Body of pancreas (tissue), 4 donors: ENCODE results near the gene GRB2. TPM values are rescaled to one million over a fixed set of nuclear protein-coding genes. Genes with fewer than 3 reads are reported as not detected.
A peak's percentile ranks its signal among the peaks of the same experiment; 100 is the strongest.
"Not testable (repeated sequence)": the region's sequence is repeated elsewhere in the genome, so short reads cannot be mapped to it uniquely, and the experiment has no call there.

ENCODE experiments used
- ATAC-seq: fragments of 150-250 bp; one replicate; pipeline ENCODE4 v1.9.1; 2016
- DNase-seq, 4 donors: peaks; one replicate each; pipeline ENCODE4 v3.0.0-alpha.2; 2019
- H3K27ac ChIP-seq, 4 donors: fragments of 200-600 bp; sonication (generic); 1 replicate in 3 of 4; 2 replicates in 1 of 4; pipeline versions ENCODE4 v1.5.1 to v1.6.1; 2016 to 2019; ENCODE audit warnings: mild to moderate bottlenecking in 1 of 4, mixed read lengths in 1 of 4, moderate library complexity in 1 of 4
- H3K27me3 ChIP-seq, 2 donors: fragments of 200-600 bp; sonication (generic); one replicate each; pipeline ENCODE4 v1.6.0; 2016; ENCODE audit warnings: mild to moderate bottlenecking in 1 of 2
- H3K36me3 ChIP-seq, 2 donors: fragments of 200-600 bp; sonication (generic); replicated peaks in 1 of 2; 2 replicates each; pipeline ENCODE4 v1.5.1; 2016; ENCODE audit warnings: low read depth in 2 of 2; ENCODE audit not compliant: insufficient read depth in 1 of 2
- H3K4me1 ChIP-seq: fragments of 200-600 bp; sonication (generic); one replicate; pipeline ENCODE4 v1.6.0; 2016
- H3K4me3 ChIP-seq, 2 donors: fragments of 200-600 bp; sonication (generic); 1 replicate in 1 of 2; 2 replicates in 1 of 2; pipeline ENCODE4 v1.5.1; 2016 to 2019
- H3K9me3 ChIP-seq, 3 donors: fragments of 200-600 bp; sonication (generic); 1 replicate in 2 of 3; 2 replicates in 1 of 3; pipeline ENCODE4 v1.5.1; 2016
- POLR2A ChIP-seq, 3 donors: fragments of 450-650 bp; IDR thresholded peaks; one replicate each; pipeline ENCODE4 v1.6.1; 2016; ENCODE audit warnings: antibody characterized with exemption in 3 of 3, mild to moderate bottlenecking in 2 of 3
- whole genome bisulfite sequencing, 2 donors: methylation state at CpG; one replicate each; pipeline ENCODE4 v1.1.5; 2017; 5-methylcytosine and 5-hydroxymethylcytosine counted together
- intact Hi-C: fragments of 100-400 bp; cut with DNase I; formaldehyde crosslinking; loops from one replicate; pipeline ENCODE4 v1.15.1; 2023
- total RNA-seq, 2 donors: library from RNA; depleted of rRNA; stranded (reverse); fragments of >200 nt; gene quantifications; one replicate each; pipeline ENCODE4 v1.1.0, GENCODE V29; 2016
- TF ChIP-seq, protein P1 (sequence below), 7 experiments: fragments of 450-650 bp in 4 of 7; fragments of 200-600 bp in 3 of 7; sonication (generic) in 3 of 7; IDR thresholded peaks; one replicate each; pipeline ENCODE4 v1.5.1; 2016 to 2019; ENCODE audit warnings: antibody characterized with exemption in 7 of 7

The GRB2 gene
- total RNA-seq, 2 donors from 2014 or later: 51.9 to 118 TPM

- 65 to 77% methylated on average over 3 of the region's 3 CpGs for WGBS, 2 donors
- intact Hi-C loops: no loop called here
- Histone ChIP-seq H3K4me1 (no peaks in the 10 kb centered on the region), H3K27ac (no peak overlapping the region), H3K27me3 (no peaks in the 10 kb centered on the region), H3K9me3 (no peaks in the 10 kb centered on the region), H3K36me3 (no peaks in the 10 kb centered on the region), H3K4me3 (no peak overlapping the region)
- TF ChIP-seq, protein P1, sequence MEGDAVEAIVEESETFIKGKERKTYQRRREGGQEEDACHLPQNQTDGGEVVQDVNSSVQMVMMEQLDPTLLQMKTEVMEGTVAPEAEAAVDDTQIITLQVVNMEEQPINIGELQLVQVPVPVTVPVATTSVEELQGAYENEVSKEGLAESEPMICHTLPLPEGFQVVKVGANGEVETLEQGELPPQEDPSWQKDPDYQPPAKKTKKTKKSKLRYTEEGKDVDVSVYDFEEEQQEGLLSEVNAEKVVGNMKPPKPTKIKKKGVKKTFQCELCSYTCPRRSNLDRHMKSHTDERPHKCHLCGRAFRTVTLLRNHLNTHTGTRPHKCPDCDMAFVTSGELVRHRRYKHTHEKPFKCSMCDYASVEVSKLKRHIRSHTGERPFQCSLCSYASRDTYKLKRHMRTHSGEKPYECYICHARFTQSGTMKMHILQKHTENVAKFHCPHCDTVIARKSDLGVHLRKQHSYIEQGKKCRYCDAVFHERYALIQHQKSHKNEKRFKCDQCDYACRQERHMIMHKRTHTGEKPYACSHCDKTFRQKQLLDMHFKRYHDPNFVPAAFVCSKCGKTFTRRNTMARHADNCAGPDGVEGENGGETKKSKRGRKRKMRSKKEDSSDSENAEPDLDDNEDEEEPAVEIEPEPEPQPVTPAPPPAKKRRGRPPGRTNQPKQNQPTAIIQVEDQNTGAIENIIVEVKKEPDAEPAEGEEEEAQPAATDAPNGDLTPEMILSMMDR (IDR thresholded peaks at IDR 0.05): no peak
- DNase-seq: no peak
- no peak for ATAC-seq
Measured at GRCh38 chr17:75445296-75445695, 39.8 kb upstream of the GRB2 start.

- intact Hi-C loops: no loop called here
Measured at GRCh38 chr17:75442168-75443103, 37.0 kb upstream of the GRB2 start.

GRCh38 chr17:75440738-75441448, 35.4 kb upstream of the GRB2 start:
- H3K4me1 ChIP-seq: no peaks in the 10 kb centered on the region
- H3K27ac ChIP-seq: peak overlapping the region in 2 of 4 donors; percentile 5 to 45
- WGBS, 2 donors: 43 to 51% methylated on average over 10 of the region's 10 CpGs
- DNase-seq (no peak), ATAC-seq (peak; percentile 33)
- no peaks in the 10 kb centered on the region for H3K27me3 ChIP-seq
- H3K9me3 ChIP-seq: no peaks in the 10 kb centered on the region
- no peak overlapping the region for H3K4me3 ChIP-seq
- no peaks in the 10 kb centered on the region for H3K36me3 ChIP-seq
- no peak for TF ChIP-seq POLR2A (IDR thresholded peaks at IDR 0.05)
- TF ChIP-seq, protein P1 (IDR thresholded peaks at IDR 0.05): no peak
- intact Hi-C loops: no loop called here

More at GRCh38 chr17:75442168-75443103, 37.0 kb upstream of the GRB2 start:
- TF ChIP-seq, protein P1 (IDR thresholded peaks at IDR 0.05): no peak
- TF ChIP-seq POLR2A (IDR thresholded peaks at IDR 0.05): no peak
- Histone ChIP-seq H3K4me1 (no peaks in the 10 kb centered on the region), H3K4me3 (no peak overlapping the region), H3K36me3 (no peaks in the 10 kb centered on the region), H3K27me3 (no peaks in the 10 kb centered on the region), H3K9me3 (no peaks in the 10 kb centered on the region), H3K27ac (no peak overlapping the region)
- no peak for ATAC-seq
- no peak for DNase-seq
- 86 to 87% methylated on average over 4 of the region's 4 CpGs for WGBS, 2 donors

- intact Hi-C loops: no loop called here
- H3K9me3 ChIP-seq: no peaks in the 10 kb centered on the region
Measured at GRCh38 chr17:75439287-75439686, 33.8 kb upstream of the GRB2 start.

GRCh38 chr17:75437404-75437803, 31.9 kb upstream of the GRB2 start:
- 79 to 95% methylated on average over 8 of the region's 8 CpGs for WGBS, 2 donors

More at GRCh38 chr17:75439287-75439686, 33.8 kb upstream of the GRB2 start:
- H3K27ac ChIP-seq: no peak overlapping the region
- H3K4me1 ChIP-seq: no peaks in the 10 kb centered on the region
- DNase-seq: no peak
- H3K4me3 ChIP-seq: no peak overlapping the region
- 67 to 73% methylated on average over 2 of the region's 2 CpGs for WGBS, 2 donors
- no peaks in the 10 kb centered on the region for H3K36me3 ChIP-seq
- no peaks in the 10 kb centered on the region for H3K27me3 ChIP-seq
- TF ChIP-seq, protein P1 (IDR thresholded peaks at IDR 0.05): no peak
- no peak for TF ChIP-seq POLR2A (IDR thresholded peaks at IDR 0.05)
- ATAC-seq: no peak

DNA sequence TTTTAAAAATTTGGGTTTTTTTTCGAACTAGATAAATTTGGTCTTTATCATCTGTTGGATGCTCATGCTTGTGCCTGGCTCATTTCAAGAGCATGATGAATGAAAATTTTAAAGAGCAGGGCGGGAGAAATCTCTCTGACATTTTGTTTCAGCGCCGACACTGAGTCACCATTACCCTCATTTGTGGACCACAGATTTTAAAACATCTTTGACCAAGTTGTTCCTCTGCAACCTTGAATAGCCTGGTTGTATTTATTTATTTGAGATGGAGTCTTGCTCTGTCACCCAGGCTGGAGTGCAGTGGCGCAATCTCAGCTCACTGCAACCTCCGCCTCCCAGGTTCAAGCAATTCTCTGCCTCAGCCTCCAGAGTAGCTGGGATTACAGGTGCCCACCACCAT, 29.0 kb upstream of the GRB2 start:
- DNase-seq, ATAC-seq, H3K4me1 ChIP-seq, H3K36me3 ChIP-seq, H3K27ac ChIP-seq, H3K9me3 ChIP-seq, H3K4me3 ChIP-seq, H3K27me3 ChIP-seq, intact Hi-C loops: not testable (repeated sequence)
- 83 to 88% methylated on average over 6 of the region's 6 CpGs for WGBS, 2 donors

More at GRCh38 chr17:75437404-75437803, 31.9 kb upstream of the GRB2 start:
- H3K4me3 ChIP-seq, H3K27me3 ChIP-seq, intact Hi-C loops, H3K36me3 ChIP-seq, DNase-seq, H3K9me3 ChIP-seq, ATAC-seq, H3K4me1 ChIP-seq, H3K27ac ChIP-seq: not testable (repeated sequence)
